Stimulated activated CD8-positive, alpha-beta memory T cell treated with anti-CD3 and anti-CD28 coated beads, Interleukin-15, amount 100 ng/mL, for 1 hour (primary cell): ENCODE data around the gene OFD1.
"Not testable (repeated sequence)": the region's sequence is repeated elsewhere in the genome, so short reads cannot be mapped to it uniquely, and the experiment has no call there.

ENCODE experiments used
- DNase-seq: peaks from one replicate; pipeline ENCODE4 v3.0.0-alpha.2; 2020; ENCODE audit warnings: low read depth

Gene OFD1

DNA sequence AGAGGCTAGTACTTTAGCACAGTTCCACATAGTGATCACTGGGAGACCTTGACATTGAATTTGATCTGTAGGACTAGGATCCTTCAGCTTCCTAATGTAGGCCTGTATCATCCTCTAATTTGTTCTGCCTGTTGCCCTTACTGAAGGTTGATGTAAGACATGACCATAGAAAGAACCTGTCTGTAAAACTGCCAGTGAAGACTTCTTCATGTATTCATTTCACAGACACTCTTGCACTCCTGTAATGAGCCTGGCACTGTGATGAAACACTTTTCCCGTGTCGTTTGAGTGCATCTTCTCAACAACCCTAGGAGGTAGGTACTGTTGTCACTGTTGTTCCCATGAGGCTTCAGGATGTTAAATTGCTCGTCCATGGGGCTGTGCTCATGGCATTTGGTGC, 31.0 kb upstream of the OFD1 start:
- no peak for DNase-seq

GRCh38 chrX:13711141-13711540, 23.4 kb upstream of the OFD1 start:
- no peak for DNase-seq

GRCh38 chrX:13716455-13716854, 18.1 kb upstream of the OFD1 start:
- DNase-seq: no peak

- no peak for DNase-seq
Measured at GRCh38 chrX:13716905-13717304, 17.6 kb upstream of the OFD1 start.

DNA sequence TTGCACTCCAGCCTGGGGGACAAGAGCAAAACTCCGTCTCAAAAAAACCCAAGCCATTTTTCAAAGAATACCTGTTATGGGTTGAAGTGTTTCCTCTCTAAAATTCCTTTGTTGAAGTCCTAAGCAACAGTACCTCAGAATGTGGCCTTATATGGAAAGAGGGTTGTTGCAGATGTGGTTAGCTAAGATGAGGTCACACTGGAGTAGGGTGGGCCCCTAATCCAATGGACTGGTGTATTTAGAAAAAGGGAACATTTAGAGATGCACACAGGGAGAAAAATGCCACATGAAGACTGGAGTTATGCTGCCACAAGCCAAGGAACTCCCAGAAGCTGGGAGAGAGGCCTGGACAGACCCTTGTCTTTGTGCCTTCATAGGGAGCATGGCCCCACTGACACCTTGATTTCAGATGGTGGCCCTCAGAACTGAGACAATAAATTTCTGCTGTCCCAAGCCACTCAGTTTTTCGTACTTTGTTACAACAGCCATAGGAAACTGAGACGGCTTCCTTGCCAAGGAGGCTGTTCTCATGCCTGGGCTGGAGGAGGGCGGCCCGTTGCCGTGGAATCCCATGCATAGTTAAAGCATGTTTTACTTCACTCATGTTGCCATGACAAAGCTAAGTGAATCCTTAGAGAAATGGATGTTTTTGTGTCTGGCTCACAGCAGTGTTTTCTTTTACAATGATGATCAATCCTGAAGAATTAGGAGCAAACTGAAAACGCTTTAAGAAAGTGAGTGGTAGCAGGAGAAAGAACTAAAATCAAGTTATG, 16.7 kb upstream of the OFD1 start:
- DNase-seq: no peak

GRCh38 chrX:13719192-13719856, 15.2 kb upstream of the OFD1 start:
- no peak for DNase-seq

- no peak for DNase-seq
Measured at GRCh38 chrX:13721371-13721770, 13.2 kb upstream of the OFD1 start.

GRCh38 chrX:13721819-13722519, 12.6 kb upstream of the OFD1 start:
- no peak for DNase-seq

- not testable (repeated sequence) for DNase-seq
Measured at GRCh38 chrX:13724878-13725277, 9.7 kb upstream of the OFD1 start.

DNA sequence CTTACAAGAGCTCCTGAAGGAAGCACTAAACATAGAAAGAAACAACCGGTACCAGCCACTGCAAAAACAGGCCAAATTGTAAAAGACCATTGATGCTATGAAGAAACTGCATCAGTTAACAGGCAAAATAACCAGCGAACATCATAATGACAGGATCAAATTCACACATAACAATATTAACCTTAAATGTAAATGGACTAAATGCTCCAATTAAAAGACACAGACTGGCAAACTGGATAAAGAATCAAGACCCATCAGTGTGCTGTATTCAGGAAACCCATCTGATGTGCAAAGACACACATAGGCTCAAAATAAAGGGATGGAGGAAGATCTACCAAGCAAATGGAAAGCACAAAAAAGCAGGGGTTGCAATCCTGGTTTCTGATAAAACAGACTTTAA, 8.0 kb upstream of the OFD1 start:
- not testable (repeated sequence) for DNase-seq

DNA sequence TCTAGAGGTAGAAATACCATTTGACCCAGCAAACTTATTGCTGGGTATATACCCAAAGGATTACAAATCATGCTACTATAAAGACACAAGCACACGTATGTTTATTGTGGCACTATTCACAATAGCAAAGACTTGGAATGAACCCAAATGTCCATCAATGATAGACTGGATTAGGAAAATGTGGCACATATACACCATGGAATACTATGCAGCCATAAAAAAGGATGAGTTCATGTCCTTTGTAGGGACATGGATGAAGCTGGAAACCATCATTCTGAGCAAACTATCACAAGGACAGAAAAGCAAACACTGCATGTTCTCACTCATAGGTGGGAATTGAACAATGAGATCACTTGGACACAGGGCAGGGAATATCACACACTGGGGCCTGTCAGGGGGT, 4.0 kb upstream of the OFD1 start:
- DNase-seq: not testable (repeated sequence)

DNA sequence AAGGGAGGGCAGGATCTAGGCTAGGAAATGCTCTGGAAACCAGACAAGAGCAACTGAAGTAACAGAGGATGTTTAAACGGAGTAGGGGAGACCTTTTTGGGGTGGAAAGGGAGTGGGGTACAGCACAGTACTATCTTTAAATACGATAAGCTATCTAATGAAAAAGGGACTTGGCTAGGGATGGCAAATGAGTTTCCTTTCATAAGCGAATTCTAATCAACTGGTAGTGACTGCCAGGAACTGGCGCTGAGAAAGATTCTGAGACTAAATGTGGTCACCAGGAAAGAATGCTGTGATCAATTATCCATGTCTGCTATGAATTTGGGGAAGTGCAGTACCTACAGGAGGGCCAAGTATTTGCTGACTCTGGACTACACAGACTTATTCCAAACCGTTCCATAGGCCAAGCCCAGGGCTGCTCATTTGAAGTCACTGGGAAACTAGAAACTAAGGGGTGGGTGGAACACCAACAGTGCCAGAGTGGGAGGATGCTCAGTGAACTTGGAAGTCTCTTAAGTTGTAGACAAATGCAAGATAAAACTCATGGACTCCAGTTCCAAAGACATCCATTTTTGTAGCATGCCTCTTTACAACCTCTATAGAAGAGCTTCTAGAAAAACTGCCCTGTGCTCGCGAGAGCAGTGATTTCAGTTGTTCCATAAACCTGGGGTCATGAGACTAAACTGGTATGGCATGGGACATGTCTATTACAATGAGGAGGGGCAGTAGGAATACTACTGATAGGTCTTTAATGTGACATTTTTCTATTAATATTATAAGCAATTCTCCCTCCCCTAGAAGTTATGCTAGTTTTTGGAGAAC, 2.1 kb upstream of the OFD1 start:
- no peak for DNase-seq

- DNase-seq: no peak
Measured at GRCh38 chrX:13733506-13733905, 1.0 kb upstream of the OFD1 start.

DNA sequence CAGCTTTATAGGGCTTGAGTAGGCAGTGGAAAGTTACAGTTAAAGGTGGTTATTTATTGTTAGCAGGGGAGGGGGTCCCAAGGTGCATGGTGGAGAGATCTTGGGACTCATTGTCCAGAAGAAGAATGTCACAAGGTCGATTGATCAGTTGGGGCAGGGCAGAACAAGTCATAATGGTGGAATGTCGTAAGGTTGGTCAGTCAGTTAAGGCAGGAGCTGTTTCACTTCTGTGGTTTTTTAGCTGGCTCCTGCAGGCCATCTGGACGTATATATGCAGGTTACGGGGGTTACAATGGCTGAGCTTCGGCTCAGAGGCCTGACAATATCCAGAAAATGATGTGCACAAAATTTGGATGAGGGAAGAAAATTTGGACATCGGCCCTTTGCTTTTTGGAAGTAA, 7.1 kb downstream of the OFD1 start:
- DNase-seq: no peak

- DNase-seq: no peak
Measured at GRCh38 chrX:13742397-13743176, 8.0 kb downstream of the OFD1 start.

GRCh38 chrX:13747836-13748235, 13.3 kb downstream of the OFD1 start:
- no peak for DNase-seq

GRCh38 chrX:13748486-13748885, 13.9 kb downstream of the OFD1 start:
- DNase-seq: no peak

DNA sequence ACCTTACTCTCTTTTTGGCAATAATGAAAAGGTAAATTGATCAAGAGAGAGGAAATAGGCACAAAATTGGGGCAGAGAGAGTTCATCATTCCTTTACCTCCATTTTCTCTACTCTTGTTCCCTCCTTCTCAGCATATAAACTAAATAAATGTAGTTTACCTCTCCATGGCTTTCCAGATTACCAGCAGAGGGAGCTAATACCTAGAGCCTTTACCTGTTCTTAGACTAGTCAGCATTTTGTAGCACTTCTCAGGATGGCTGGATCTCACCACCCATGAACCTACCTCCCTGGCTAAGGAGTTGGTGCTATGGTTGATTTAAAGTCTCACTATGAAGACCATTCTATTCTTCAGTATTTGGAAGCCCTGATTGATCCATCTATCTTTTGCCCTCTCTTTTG, 15.7 kb downstream of the OFD1 start:
- no peak for DNase-seq

GRCh38 chrX:13750812-13751211, 16.3 kb downstream of the OFD1 start:
- DNase-seq: no peak

GRCh38 chrX:13752141-13752540, 17.6 kb downstream of the OFD1 start:
- DNase-seq: no peak

- DNase-seq: no peak
Measured at GRCh38 chrX:13752646-13753045, 18.1 kb downstream of the OFD1 start.

DNA sequence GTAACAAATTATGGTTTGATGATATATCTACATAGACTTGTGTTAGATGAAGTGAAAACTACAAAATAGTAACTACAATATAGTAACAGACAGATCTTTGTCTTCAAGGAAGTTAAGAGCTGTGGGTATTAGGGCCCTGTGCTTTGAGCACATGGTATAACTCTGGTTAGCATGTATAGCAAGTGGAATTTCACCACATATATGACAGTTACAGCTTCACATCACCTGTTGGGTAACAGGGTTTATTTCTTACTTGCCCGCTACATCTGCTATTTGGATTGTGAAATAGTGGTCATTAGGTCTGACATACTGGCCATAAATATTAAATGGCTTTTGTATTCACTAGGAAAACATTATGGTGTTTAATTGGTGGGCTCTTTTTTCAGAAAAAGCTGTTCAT, 20.2 kb downstream of the OFD1 start:
- DNase-seq: no peak
